Measurements from ENCODE around the gene UQCRQ.
"Not testable (repeated sequence)": the region's sequence is repeated elsewhere in the genome, so short reads cannot be mapped to it uniquely, and the experiment has no call there.

The UQCRQ gene

GRCh38 chr5:132831095-132831860 lies 35.2 kb upstream of the UQCRQ start:
- DNase-seq: no peak

- DNase-seq: no peak
Measured at GRCh38 chr5:132832612-132833011, 33.8 kb upstream of the UQCRQ start.

GRCh38 chr5:132834057-132834456 lies 32.4 kb upstream of the UQCRQ start:
- DNase-seq: no peak

- no peak for DNase-seq
Measured at GRCh38 chr5:132836852-132837251, 29.6 kb upstream of the UQCRQ start.

- no peak for DNase-seq
Measured at GRCh38 chr5:132837868-132838267, 28.6 kb upstream of the UQCRQ start.

- peak in 2 of 56 donors; percentile 6 to 28 for DNase-seq
Measured at GRCh38 chr5:132838516-132839282, 27.7 kb upstream of the UQCRQ start.

- no peak for DNase-seq
Measured at GRCh38 chr5:132839426-132840301, 26.8 kb upstream of the UQCRQ start.

- no peak for DNase-seq
Measured at GRCh38 chr5:132840313-132840712, 26.1 kb upstream of the UQCRQ start.

GRCh38 chr5:132840896-132841295 lies 25.5 kb upstream of the UQCRQ start:
- no peak for DNase-seq

- DNase-seq: no peak
Measured at GRCh38 chr5:132841305-132841704, 25.1 kb upstream of the UQCRQ start.

- DNase-seq: no peak
Measured at GRCh38 chr5:132848270-132848669, 18.2 kb upstream of the UQCRQ start.

GRCh38 chr5:132849347-132849746 lies 17.1 kb upstream of the UQCRQ start:
- no peak for DNase-seq

GRCh38 chr5:132850066-132850465 lies 16.4 kb upstream of the UQCRQ start:
- no peak for DNase-seq

GRCh38 chr5:132853323-132853722 lies 13.1 kb upstream of the UQCRQ start:
- DNase-seq: no peak

GRCh38 chr5:132853790-132854189 lies 12.7 kb upstream of the UQCRQ start:
- no peak for DNase-seq

GRCh38 chr5:132854301-132854700 lies 12.1 kb upstream of the UQCRQ start:
- no peak for DNase-seq

- not testable (repeated sequence) for DNase-seq
Measured at GRCh38 chr5:132854992-132855391, 11.4 kb upstream of the UQCRQ start.

GRCh38 chr5:132856011-132856410 lies 10.4 kb upstream of the UQCRQ start:
- no peak for DNase-seq

GRCh38 chr5:132859889-132860437 lies 6.5 kb upstream of the UQCRQ start:
- DNase-seq: no peak

GRCh38 chr5:132860742-132861141 lies 5.7 kb upstream of the UQCRQ start:
- DNase-seq: no peak

- peak in 5 of 56 donors; percentile 13 to 53 (median 33) for DNase-seq
Measured at GRCh38 chr5:132865668-132866341, 637 bp upstream of the UQCRQ start.

Data from nucleus accumbens (tissue), 56 donors.